NCI-H748 (cell line): ENCODE results near the gene RNF213.

Source experiments
- DNase-seq: peaks from one replicate; lab custom pipeline; 2025; ENCODE audit not compliant: unreplicated experiment; lab: John Stamatoyannopoulos, UW

Gene RNF213

DNA sequence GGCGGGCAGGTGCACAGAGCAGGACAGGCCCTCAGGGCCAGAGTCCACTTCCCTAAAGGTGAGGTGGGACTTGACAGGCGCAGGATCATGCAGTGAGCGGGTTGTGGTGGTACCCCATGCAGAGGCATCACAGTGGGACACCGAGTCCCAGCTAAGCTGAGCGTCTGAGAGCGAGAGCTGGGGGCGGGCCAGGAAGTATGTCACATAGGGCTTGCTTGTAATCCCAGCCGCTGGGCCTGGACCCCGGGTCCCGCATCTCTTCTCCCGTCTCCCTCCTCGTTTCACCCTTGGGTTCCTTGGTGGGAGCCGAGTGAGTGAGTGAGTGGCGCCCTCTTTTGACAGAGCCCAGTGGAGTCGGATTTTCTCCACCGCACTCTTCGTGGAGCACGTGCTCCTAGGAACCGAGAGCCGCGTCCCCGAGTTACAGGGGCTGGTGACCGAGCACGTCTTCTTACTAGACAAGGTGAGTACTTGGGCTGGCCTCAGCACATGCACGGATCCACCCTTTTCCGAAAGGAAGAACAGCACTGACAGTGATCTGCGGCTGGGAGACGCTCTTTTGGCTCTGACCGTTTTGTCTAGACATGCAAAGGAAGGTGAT is 103.5 kb downstream of the RNF213 start:
- peak; percentile 11 for DNase-seq

DNA sequence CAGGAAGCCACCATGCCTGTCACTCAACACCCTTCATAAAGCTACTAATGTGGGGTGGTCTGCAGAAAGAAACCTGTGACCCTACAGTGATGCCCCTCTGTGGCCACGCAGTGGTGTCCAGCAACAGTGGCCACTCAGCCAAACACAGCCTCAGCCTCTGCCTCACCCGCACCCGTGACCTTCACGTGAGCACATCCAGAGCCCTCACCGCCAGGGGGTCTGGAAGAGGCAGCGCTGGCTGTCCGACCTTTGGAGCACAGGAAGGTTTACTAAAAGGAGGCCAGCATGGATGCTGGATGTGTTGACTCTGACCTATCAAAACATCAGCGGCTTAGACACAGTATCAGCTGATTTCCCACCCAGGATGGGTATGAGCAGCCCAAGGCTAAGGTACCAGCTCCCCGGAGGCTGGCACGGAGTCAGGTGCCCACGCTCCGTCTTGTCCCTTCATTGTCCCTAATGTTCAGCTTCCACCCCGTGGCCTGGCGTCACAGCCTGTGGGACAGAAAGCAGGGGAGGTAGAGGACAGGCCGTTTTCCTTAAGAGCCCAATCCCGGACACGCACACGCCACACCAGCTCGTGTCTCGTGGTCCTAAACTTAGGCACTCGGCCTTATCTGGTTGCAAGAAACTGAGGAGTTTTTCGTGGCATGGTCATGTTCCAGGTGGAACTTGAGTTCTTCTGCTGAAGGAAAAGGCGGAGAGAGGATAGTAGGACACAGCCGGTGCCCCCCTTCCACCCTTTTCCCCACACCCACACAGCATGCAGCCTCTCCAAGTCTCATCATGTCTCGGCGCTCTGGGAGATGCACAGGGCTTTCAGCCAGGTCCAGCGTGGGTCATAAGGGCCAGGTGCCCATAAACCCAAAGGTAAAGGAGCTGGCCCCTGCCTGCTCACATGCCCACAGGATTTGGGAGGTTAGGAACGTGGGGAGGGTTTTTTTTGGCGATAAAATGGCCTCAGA is 104.6 kb downstream of the RNF213 start:
- no peak for DNase-seq

DNA sequence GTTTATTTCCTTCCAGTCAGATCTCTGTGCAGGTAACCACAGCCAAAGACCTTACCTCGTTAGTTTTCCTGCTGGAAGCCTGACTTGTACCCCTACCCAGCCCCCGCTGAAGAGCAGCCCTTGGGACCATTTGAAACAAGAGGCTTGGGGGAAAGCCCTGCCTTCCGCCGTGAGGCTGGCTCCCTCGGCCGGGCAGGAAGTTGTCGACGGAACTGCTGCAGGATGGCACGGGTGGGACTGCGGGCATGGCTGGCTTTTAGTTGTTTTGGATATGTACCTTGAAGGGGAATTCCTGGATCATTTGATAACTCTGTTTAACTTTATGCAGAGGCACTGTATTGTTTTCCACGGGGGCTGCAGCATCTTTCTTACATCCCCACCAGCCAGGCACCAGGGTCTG is 105.3 kb downstream of the RNF213 start:
- no peak for DNase-seq

DNA sequence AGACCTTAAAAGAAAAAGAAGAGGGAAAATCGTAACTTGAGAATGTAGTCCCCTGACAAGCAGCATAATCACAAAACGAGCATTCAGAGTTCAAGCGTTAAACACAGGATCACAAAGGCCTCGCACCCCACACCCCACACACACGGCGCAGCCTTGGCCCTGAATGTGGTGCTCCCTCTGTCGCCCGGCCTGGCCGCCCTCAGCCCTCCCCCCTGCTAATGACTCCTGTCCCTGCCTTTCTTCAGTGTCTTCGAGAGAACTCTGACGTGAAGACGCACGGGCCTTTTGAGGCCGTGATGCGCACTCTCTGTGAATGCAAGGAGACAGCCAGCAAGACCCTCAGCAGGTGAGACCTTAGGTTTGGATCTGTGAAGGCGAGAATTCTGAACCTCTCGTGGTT is 106.9 kb downstream of the RNF213 start:
- DNase-seq = no peak

DNA sequence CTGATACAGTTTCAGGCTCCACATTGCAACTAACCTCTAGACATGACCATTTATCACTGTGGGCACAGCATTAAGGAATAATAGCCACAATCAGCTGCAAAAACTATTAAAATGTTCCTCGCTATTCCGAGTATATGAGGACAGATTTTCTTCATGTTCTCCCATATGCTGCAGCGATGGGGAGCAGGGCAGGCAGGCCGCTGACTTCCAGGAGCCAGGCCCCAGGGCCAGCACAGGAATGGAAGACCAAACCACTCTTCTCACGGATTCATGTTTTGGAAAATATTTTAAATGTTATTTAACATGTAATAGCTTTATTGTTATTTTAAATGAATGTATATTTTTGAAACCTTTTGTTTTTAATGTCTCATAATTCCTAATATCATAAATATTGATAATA is 110.5 kb downstream of the RNF213 start:
- no peak for DNase-seq

DNA sequence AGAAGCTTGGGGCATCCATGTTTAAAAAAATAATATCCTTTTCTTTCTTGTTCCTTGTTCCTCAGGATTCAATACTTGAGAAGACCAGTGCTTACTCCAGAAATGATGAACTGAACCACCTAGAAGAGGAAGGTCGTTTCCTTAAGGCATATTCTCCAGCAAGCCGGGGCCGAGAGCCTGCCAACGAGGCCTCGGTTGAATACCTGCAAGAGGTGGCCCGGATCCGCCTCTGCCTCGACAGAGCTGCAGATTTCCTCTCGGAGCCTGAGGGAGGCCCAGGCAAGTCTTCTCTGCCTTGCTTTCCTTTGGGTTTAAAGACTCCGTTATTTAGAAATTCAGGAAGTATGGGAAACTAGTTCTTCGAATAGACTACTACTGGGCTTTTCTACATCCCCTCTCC is 111.8 kb downstream of the RNF213 start:
- no peak for DNase-seq

DNA sequence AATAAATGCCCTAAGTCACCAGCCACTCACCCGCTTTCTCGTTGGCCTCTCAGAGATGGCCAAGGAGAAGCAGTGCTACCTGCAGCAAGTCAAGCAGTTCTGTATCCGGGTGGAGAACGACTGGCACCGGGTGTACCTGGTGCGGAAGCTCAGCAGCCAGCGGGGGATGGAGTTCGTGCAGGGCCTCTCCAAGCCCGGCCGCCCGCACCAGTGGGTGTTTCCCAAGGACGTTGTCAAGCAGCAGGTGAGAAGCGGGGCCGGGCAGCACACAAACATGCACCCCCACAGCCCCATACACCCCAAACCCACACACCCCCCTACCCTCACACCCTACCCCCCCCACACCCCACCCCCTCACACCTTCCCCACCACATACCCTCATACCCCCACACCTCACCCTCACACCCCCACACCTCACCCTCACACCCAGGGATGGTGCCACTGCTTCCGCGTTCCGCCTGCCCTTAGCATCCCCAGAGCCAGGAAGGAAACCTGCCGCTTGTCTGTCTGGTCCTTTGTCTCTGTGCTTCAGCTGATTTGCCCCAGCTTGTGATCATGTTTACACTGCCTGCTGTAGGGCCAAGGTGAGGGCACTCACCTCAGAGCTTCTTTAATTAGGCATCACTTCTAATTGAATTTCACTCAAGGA is 112.4 kb downstream of the RNF213 start:
- DNase-seq = no peak

DNA sequence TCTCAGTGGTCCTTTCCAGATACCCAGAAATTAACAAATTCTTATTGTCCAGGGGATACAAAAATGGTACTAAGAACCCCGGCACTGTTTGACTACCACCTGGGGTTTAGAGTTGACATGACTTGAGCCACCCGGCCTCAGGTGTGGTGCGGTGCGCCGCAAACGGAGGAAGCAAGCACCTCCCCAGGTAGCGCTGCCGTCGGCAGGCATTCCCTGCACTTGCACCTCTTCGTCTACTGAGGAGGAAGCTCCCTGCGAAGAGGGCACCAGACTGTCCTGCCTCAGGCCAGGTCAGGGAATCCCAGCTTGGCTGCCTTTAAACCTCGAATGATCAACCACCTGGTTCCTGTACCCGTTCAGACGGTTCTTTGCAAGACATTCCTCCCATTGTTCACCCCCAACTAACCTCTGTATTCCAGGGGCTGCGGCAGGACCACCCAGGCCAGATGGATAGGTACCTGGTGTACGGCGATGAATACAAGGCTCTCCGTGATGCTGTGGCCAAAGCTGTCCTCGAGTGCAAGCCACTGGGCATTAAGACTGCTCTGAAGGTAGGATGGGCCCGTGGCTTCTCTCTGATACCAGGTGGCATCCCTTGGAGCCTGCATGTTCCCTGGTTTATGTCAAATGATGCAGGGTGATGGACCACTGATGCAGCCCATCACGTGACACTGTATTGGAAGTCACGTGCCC is 113.5 kb downstream of the RNF213 start:
- DNase-seq = no peak

DNA sequence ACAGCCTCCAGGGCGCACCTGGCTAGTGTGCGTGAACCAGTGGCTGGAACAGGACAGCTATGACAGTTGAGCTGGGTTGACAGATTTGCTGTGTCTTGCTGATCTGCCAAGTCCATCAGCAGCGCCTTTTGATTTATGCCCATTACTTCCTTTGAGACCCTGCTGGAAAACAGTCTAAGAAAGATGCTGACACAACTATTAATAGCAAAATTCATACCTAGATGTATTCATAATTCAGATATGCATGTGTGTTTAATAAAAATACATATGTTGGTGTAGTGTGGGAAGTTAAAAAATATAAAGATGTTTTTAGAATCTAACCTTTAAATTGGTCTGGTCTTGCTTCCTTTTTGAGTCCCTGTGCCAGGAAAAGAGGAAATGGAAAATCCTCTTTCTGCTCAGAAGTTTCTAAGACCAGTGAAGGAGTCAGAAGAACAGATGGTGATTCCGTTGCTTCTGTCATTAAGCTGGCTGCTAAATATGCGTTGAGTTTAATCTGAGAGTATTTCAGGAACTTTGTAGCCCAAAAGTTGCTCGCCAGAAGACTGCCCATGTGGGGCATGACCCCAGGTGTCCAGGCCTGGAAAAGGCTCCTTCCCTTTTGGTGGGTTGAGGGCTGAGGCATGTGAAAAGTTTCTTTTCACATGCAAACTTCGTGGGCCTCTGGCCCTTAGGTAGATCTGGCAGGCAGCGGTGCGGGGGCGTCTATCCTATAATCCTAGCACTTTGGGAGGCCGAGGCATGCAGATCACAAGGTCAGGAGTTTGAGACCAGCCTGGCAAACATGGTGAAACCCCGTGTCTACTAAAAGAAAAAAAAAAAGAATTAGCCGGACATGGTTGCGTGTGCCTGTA is 114.3 kb downstream of the RNF213 start:
- no peak for DNase-seq

DNA sequence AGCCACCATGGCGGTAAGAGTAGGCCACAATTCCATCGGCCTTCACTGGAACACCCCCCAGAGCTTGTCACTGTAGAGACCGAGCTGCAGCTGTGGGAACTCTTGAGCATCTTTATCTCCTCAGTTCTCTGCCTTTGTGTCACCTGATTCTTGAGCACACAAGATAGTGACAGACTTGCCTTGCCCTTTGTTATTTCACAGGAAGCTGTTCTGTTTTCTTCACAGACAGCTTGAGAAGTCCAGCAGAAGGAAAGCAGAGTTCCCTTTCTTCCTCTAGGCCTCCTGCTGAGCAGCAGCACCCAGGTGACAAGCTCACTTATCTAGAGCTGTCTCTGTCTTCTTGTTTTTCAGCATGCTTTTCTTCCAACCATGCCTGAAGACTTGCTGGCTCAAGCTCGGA is 115.9 kb downstream of the RNF213 start:
- no peak for DNase-seq

DNA sequence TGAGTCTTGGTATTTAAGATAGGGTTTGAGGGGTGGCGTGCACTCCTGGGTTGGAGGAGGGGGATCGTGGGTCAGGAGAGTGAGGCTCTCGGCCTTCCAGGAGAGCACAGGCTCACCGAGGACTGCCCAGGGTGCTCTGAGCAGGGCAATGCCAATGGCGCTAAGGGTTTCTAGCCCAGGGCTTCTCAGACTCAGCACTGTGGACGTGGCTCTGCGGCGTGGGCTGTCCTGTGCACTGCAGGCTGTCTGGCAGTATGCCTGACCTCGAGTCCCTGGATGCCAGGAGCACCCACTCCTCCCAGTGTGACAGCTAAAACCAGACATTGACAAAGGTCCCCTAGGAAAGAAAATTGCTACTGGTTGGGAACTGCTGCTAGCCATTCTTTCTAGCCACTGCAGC is 117.1 kb downstream of the RNF213 start:
- DNase-seq = no peak

DNA sequence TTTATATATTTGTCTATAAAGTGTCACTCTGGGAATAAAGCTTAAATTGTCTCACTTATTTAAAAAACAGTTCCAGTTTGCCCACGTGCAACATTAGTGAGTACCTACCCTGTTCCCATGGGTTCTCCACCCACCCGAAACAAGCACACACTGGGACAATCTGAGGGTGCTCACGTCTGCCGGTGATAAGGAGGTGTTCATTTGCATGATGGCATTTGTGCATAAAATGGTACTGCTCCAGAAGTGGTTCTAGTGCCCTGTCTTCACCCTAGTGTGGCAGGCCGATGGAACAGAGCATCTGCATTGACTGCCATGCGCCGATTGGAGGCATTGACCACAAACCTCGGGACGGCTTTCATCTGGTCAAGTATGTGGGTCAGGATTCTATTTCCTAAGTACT is 118.7 kb downstream of the RNF213 start:
- no peak for DNase-seq

DNA sequence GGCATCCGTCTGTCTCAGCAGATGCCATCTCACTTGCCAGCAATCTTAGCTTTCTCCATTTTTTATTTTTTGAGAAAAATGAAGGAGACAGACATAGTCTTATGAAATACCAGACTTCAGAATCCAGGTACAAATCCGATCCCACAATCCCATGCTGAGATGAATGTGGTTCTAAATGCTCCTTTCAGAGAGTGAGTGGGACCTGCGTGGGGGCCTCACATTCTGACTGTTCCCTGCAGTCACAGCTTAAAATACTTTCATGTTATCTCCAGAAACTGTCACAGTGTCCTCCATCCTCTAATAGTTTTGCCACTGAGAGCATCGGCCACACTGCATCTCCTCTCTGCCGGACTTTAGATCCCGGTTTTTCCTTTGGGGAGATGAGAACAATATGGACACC is 119.4 kb downstream of the RNF213 start:
- no peak for DNase-seq

DNA sequence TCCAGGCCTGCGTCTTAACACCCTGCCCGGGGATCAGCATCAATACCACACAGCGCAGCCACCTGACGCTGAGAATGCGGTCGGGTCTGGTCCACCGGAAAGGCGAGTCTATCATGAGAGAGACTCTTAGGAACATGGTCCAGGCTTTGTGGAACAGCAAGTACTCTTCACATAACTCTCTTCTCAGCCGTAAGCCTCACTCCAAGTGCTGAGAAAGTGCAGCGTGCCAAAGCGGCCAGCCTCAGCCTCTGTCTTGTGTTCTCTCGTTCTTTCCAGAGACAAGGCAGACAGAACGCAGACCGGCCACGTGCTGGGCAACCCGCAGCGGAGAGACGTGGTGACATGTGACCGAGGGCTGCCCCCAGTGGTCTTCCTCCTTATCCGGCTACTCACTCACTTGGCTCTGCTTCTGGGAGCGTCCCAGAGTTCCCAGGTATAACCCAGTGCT is 119.9 kb downstream of the RNF213 start:
- no peak for DNase-seq

DNA sequence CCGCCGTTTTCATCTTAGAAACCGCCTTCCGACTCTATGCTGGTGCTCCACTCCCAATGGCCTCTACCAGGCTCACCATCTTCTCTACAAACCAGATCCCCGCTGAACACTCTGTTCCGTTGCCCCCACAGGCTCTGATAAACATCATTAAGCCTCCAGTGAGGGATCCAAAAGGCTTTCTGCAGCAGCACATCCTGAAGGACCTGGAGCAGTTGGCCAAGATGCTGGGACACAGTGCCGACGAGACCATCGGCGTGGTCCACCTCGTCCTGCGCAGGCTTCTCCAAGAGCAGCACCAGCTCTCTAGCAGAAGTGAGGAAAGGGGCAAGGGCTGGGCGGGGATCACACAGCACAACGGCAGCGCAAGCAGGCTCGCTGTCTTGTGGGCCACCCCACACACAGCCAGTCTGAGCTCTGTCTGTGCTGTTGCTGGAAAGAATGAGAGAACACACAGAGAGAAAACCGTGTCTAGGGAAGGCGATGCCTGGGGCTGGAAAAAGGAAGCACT is 120.8 kb downstream of the RNF213 start:
- DNase-seq = no peak

DNA sequence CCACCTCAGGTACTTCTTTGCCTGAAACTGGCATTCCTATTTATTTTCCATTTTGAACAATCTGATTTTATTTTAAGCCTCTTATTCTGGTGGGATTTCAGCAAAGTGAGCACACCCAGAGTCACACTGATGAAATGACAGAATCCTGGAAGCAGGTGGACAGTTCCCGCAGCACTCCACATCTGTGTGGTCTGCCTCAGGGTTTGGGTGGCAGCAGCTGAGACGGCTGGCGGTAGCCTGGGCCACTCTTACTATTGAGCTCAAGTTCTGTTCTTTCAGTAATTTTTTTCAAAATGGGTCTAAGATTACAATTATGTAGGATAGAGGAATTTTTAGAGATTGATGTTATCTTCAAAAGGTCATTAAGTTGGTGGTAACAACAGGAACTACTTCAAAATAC is 121.8 kb downstream of the RNF213 start:
- no peak for DNase-seq

DNA sequence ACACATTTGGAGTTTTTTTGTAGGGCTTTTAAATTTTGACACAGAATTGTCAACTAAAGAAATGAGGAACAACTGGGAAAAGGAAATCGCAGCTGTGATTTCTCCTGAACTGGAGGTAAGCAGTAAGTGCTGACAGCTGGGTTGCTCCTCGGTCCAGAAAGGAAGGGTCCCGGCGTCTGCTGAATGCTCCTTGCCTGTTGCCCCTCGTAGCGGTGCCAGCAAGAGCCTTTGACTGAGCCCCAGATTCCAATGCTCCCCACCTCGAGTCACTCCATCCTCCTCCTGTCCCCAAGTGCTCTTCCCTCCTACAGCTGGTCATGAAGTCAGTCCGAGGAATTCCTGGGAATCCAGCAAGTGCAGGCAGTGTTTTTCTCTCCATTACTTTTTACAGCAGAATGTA is 122.3 kb downstream of the RNF213 start:
- no peak for DNase-seq

DNA sequence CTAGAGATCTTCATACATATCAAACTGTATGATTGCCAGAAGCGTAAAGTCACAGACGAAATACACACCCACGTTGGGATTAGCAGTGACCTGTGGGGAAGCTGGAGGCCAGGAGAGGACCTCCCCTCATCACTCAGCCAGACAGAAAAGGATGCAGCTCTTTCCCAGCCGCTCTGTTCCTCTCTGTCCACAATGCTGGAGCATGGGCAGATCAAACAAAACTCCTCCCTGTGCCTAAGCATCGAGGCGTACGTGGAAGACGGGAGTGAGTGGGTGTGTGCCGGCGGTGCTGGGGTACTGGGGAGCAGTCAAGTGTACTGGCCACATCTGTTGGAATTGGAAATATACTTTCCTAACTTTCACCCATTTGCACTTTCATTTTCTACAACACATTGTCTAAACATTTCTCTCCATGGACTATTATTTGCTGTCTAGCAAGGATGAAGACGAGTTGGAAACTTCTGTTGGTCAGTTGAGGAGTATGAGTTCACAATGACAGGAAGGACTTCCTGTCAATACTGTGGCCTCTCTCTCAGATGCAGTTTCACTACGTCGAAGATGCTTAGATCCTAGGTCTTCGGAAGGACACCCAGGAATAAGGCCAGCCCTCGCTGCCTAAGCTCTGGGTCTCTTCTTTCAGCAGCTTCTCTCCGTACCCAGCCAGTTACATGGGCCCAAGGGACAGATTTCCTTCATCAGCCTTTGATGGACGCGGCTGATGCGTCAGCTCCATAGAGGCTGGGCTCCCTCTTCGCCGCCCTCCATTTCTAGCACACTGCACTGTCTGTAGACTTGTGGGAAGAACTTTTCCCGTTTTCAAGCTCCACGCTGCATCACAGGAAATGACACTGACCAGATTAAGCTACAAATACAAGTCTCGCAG is 123.7 kb downstream of the RNF213 start:
- DNase-seq = no peak

DNA sequence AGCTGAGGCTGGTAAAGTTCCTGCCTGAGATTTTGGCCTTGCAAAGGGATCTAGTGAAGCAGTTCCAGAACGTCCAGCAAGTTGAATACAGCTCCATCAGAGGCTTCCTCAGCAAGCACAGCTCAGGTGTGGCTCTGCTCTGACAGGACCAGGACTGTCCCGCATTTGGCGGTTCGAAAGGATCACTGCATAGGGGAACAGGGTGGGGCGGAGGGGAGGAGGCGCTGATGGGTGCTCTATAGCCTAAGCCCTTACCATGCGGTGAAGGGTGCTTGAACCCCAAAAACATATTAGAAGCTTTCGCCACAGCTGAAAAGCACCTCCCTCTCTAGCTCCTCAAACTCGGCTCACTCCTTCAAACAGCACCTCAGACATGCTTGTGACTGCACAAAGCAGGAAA is 124.4 kb downstream of the RNF213 start:
- DNase-seq = no peak
